GM21367 (cell line): ENCODE data around the gene ATG2B.

Experiments used
- ATAC-seq: cut with Tn5 transposase; IDR thresholded peaks from one replicate; pipeline ENCODE4 v1.9.1; 2021; ENCODE audit not compliant: unreplicated experiment

Gene ATG2B

GRCh38 chr14:96274122-96274521, 89.0 kb downstream of the ATG2B start:
- no peak for ATAC-seq

GRCh38 chr14:96273629-96274028, 89.5 kb downstream of the ATG2B start:
- no peak for ATAC-seq

DNA sequence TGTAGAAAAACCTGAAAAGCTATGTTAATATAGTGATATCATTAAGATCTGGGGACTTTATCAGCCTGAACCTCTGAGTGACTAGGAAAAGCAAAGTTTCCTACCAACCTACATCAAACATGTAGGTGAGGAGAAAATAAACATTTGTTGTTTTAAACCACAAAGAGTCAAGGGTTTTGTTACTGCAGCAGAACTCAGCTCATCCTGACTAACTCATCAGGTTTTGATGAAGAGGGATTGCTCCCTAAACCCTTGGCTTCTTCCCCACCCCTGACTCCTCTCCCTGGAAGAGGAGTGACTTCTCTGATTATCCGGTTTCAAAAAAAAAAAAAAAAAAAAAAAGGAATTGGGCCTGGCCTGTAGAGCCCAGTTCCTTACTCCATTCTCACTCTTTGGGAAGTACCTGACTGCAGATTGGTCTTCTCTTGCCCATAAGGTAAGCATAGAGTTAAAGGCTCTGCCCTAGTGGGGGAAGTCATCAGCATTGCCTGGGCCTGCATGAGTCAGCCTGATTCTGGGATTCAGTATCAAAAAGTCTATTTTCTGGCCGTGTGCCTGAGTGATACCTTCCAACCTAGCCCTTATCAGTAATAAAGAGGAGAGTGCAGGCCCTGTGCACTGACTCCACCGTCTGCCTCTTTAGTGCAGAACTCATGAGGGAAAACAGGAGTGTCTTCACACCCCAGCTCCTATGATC, 90.2 kb downstream of the ATG2B start:
- no peak for ATAC-seq

GRCh38 chr14:96271421-96271762, 91.7 kb downstream of the ATG2B start:
- no peak for ATAC-seq

GRCh38 chr14:96270565-96271420, 92.3 kb downstream of the ATG2B start:
- ATAC-seq = no peak

DNA sequence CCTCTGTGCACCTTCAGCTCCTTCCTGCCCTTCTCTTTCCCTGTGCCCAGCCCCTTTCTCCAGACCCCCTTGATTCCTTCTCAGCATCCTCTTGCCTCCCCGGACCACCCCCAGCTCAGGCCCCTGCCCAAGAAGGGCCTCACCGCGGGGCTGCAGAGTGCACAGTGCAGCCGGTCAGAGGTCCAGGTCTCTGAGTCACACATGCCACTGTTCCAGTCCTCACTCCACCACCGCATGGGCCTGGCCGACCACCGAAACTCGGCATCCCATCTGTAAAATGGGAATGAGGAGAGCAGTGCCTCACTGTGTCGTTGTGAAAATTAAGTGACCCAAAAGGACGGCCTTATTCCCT, 93.8 kb downstream of the ATG2B start:
- ATAC-seq = no peak

GRCh38 chr14:96268431-96269358, 94.4 kb downstream of the ATG2B start:
- no peak for ATAC-seq

GRCh38 chr14:96267916-96268315, 95.2 kb downstream of the ATG2B start:
- ATAC-seq = no peak

DNA sequence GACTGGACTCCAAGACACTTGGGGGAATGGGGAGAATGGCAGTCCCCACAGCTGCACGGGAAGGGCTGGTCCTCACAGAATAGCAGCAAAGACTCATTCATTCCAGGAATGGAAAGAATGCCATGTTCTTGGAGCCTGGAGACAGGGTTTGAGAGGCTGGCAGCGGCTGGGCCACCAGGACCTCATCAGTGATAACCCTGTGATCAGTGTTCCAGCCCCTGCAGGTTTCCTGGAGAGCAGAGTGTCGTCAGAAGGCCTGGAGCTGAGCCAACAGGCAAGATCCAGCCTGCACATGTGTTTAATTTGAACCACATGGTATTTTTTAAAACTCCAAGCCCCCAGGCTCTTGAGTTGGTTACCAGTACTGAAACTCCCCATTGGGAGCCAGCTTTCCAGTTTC, 95.8 kb downstream of the ATG2B start:
- ATAC-seq = no peak

DNA sequence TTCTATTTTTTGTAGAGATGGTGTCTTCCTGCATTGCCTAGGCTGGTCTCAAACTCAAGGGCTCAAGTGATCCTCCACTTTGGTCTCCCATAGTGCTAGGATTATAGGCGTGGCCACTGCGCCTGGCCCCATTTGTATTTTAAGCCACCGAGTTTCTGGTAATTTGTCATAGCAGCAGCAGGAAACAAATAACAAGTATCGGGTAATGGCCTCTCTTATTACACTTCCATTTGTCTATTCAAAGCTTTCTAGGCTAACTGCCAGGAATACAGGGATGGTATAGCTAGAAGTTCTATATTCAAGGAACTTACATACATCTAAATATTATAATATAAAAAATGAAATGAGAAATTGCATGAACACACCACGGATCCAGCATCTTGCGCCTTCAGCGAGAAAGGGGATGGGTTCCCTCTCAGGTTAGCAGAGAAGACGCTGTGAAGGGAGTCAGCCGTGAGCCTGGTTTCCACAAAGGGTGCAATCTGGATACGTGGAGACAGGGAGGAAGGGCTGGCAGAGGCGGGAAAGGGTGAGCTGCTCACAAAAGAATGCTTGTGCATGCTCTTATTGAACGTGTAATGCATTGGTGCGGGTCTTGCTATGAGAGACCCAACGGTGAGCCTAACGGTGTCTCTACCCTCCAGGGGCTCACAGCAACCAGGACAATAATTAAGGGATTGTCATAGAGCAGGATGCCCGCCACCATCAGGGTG, 97.6 kb downstream of the ATG2B start:
- ATAC-seq = no peak

DNA sequence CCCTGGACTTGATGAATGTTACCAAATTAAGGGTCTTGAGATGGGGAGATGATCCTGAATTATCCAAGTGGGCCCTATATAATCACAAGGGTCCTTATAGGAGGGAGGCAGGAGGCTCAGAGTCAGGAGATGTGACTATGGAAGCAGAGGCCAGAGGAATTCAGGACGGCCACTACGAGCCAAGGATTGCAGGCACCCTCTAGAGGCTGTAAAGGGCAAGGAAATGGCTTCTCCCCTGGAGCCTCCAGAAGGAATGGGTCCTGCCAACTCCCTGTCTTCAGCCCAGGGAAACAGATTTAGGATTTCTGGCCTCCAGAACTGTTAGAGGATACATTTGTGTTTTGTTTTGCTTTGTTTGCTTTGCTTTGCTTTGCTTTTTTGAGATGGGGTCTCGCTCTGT, 98.3 kb downstream of the ATG2B start:
- ATAC-seq = no peak

DNA sequence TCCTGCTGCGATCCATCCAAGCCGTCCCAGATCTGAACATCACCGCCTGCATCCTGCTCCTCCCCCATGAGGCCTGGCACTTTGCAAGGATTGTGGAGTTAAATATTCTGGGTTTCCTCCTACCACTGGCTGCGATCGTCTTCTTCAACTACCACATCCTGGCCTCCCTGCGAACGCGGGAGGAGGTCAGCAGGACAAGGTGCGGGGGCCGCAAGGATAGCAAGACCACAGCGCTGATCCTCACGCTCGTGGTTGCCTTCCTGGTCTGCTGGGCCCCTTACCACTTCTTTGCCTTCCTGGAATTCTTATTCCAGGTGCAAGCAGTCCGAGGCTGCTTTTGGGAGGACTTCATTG, 99.0 kb downstream of the ATG2B start:
- no peak for ATAC-seq

GRCh38 chr14:96263347-96264199, 99.6 kb downstream of the ATG2B start:
- ATAC-seq = no peak

GRCh38 chr14:96261772-96262655, 101.1 kb downstream of the ATG2B start:
- ATAC-seq = no peak

DNA sequence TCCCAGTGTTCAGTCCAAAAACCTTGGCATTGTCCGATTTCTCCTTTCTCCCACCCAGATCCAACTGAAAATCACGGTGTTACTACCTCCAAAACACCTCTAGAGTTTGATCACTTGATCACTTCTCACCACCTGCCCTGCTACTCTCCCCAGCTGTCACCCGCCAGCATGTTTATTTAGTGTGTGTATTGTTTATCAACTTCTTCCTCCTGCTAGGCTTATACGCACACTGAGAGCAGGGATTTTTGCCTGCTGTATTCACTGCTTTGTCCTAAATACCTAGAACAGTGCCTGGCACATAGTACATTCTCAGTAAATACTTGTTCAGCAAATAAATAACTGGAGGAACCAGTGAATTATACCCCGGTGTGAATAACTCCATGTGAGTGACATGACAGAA, 102.1 kb downstream of the ATG2B start:
- no peak for ATAC-seq

DNA sequence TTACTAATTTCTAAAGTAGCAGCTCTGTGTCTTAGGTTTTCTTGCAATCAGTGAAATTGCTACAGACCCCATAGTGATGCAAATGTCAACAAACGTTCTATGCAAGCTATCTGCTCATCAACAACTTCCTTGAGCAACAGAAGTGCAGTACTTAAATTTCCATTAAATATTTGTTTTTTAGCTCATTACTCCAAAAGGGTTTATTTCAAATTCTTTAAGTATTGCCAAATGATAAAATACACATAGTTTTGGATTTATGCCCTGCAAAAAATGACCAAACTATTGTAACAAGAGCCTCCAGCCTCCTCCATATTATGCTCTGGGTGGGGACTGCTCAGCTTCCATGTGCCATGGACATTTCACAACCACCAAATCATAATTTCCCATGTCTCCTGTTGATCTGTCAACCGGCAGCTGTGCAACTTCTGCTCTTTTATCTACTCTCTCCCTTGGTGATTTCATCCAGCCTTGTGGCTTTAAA, 102.8 kb downstream of the ATG2B start:
- no peak for ATAC-seq

- ATAC-seq = no peak
Observed at GRCh38 chr14:96257900-96258299, 105.2 kb downstream of the ATG2B start.

- no peak for ATAC-seq
Observed at GRCh38 chr14:96257056-96257455, 106.1 kb downstream of the ATG2B start.

GRCh38 chr14:96256407-96256806, 106.7 kb downstream of the ATG2B start:
- ATAC-seq = no peak
